Measurements from ENCODE around the gene NFASC. TPM values are rescaled to one million over a fixed set of nuclear protein-coding genes. Genes with fewer than 3 reads are reported as not detected.

NFASC gene
- total RNA-seq, 1 donor: 36.9 TPM

DNA sequence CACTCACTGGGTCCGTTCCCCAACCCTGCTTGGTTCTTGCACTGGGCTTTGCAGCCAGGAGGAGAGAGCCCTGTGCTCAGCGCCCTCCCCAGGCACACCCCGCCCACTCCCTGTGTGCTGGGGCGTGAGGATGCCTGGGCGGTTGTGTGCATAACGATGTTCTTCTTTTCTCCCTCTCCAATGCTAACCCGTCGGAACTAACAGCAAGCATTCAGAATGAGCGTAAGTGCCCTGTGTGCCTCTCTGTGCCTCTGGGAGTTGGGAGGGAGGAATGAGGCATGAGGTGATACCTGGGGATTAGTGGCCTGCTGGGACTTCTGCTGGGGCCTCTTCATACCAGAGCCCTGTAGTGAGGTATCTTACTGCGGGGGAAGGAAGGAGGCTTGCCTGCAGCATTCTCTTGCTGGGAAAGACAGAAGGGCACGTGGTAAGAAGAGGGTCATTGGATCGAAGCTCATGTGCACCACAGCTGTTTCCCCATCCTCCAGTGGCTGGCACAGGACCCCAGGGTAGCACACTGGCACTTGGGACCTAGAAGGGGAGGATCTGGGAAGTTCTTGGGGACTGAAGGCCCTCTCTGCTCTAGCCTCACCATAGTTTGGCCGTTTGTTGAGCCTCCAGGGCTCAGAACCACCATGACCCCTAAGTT, 79.8 kb downstream of the NFASC start:
- Histone ChIP-seq H3K27ac (ENCODE audit: low read depth, low read length) (no peak overlapping the region), H3K27me3 (ENCODE audit: insufficient read depth, low read length) (no peaks in the 10 kb centered on the region), H3K4me1 (ENCODE audit: insufficient read depth, low read length) (no peaks in the 10 kb centered on the region), H4K20me1 (ENCODE audit: insufficient read depth, low read length) (peaks cover 17% of the 10 kb centered on the region), H3K9me3 (ENCODE audit: low read depth, low read length) (no peaks in the 10 kb centered on the region), H3K79me2 (ENCODE audit: insufficient read depth, low read length) (no peaks in the 10 kb centered on the region), H3K4me3 (ENCODE audit: insufficient read depth, low read length) (no peak overlapping the region), H3K4me2 (ENCODE audit: insufficient read depth, low read length) (no peak overlapping the region), H2AFZ (ENCODE audit: low read length) (no peak overlapping the region), H3K36me3 (ENCODE audit: insufficient read depth, low read length) (peaks cover 3% of the 10 kb centered on the region)
- no peak for DNase-seq (ENCODE audit: insufficient read length, low spot score, missing footprints)
- TF ChIP-seq, protein P1, sequence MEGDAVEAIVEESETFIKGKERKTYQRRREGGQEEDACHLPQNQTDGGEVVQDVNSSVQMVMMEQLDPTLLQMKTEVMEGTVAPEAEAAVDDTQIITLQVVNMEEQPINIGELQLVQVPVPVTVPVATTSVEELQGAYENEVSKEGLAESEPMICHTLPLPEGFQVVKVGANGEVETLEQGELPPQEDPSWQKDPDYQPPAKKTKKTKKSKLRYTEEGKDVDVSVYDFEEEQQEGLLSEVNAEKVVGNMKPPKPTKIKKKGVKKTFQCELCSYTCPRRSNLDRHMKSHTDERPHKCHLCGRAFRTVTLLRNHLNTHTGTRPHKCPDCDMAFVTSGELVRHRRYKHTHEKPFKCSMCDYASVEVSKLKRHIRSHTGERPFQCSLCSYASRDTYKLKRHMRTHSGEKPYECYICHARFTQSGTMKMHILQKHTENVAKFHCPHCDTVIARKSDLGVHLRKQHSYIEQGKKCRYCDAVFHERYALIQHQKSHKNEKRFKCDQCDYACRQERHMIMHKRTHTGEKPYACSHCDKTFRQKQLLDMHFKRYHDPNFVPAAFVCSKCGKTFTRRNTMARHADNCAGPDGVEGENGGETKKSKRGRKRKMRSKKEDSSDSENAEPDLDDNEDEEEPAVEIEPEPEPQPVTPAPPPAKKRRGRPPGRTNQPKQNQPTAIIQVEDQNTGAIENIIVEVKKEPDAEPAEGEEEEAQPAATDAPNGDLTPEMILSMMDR (IDR thresholded peaks at IDR 0.05; ENCODE audit: extremely low read depth, low read depth, low read length): no peak

DNA sequence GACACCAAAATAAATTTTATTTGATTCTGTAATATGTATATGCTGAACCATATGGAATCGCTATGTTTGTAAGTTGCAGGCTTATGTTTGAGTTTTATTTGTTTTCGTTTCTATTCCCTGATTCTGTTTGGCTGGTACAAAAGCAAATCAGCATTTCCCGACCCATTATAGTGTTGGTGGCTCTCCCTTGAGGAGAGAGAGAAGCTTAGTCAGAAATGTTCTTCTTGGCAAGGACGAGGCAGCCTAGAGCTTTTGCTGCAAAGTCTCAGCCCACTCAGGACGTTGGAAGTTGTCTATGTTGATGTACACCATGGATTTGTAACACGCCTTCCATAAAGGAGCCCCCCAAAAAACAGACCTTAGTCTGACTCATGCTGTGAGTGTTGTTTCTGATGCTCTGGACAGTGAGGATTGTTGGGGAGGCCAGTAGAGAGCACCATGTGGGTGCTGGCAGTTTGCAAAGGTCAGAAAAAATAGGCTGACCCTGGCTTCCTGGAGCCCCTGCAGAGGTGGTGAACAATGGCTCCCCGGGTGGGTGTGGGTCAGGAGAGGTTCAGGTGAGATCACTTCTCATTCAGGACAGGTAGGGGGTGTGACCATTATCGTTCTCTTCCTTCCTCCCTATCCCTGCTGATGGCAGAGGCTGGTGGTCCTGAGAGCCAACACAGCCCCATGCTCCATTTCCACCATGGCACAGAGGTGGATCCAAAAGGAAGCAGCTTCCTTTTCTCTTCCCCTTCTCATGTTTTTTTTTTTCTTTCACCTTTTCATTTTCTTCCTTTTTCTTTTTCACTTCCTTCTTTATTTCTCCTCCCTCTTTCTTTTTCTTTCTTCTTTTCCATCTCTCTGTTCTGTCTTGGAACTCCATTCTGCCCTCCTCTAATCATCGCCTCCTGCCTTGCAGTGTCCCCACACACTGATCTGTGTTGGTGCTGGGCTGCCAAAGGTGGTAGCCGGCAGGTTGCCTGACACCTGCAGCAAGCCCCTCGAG, 88.0 kb downstream of the NFASC start:
- Histone ChIP-seq H3K4me3 (ENCODE audit: insufficient read depth, low read length) (no peak overlapping the region), H3K9me3 (ENCODE audit: low read depth, low read length) (no peaks in the 10 kb centered on the region), H4K20me1 (ENCODE audit: insufficient read depth, low read length) (peaks cover 2% of the 10 kb centered on the region), H3K4me2 (ENCODE audit: insufficient read depth, low read length) (no peak overlapping the region), H3K27ac (ENCODE audit: low read depth, low read length) (no peak overlapping the region), H3K4me1 (ENCODE audit: insufficient read depth, low read length) (no peaks in the 10 kb centered on the region), H3K79me2 (ENCODE audit: insufficient read depth, low read length) (no peaks in the 10 kb centered on the region), H3K36me3 (ENCODE audit: insufficient read depth, low read length) (peaks cover 11% of the 10 kb centered on the region), H3K27me3 (ENCODE audit: insufficient read depth, low read length) (no peaks in the 10 kb centered on the region), H2AFZ (ENCODE audit: low read length) (no peak overlapping the region)
- TF ChIP-seq, protein P1 (IDR thresholded peaks at IDR 0.05; ENCODE audit: extremely low read depth, low read depth, low read length): no peak
- DNase-seq (ENCODE audit: insufficient read length, low spot score, missing footprints): no peak

DNA sequence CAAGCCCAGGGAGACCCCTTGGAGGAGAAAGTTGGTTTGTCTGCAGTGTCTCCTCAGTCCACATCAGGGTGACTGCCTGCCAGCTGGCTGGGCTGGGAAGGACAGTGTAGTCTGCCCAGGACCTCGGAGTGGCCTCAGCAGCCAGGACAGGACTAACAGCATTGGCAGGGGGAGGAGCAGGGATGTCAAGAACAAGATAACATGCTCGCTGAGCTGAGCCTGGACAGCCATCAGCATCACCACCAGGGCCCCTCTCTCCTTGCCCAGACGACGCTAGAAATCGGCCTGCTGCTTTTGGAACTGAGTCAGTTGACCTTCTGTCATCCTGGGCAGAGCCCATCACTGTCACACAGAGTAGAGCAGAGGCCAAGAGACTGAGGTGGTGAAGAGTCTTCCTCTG, 88.7 kb downstream of the NFASC start:
- Histone ChIP-seq H4K20me1 (ENCODE audit: insufficient read depth, low read length) (peaks cover 2% of the 10 kb centered on the region), H3K9me3 (ENCODE audit: low read depth, low read length) (no peaks in the 10 kb centered on the region), H3K36me3 (ENCODE audit: insufficient read depth, low read length) (peaks cover 11% of the 10 kb centered on the region), H3K4me1 (ENCODE audit: insufficient read depth, low read length) (no peaks in the 10 kb centered on the region), H3K27ac (ENCODE audit: low read depth, low read length) (no peak overlapping the region), H3K27me3 (ENCODE audit: insufficient read depth, low read length) (no peaks in the 10 kb centered on the region), H2AFZ (ENCODE audit: low read length) (no peak overlapping the region), H3K4me3 (ENCODE audit: insufficient read depth, low read length) (no peak overlapping the region), H3K4me2 (ENCODE audit: insufficient read depth, low read length) (no peak overlapping the region), H3K79me2 (ENCODE audit: insufficient read depth, low read length) (no peaks in the 10 kb centered on the region)
- TF ChIP-seq, protein P1 (IDR thresholded peaks at IDR 0.05; ENCODE audit: extremely low read depth, low read depth, low read length): no peak
- DNase-seq (ENCODE audit: insufficient read length, low spot score, missing footprints): no peak

DNA sequence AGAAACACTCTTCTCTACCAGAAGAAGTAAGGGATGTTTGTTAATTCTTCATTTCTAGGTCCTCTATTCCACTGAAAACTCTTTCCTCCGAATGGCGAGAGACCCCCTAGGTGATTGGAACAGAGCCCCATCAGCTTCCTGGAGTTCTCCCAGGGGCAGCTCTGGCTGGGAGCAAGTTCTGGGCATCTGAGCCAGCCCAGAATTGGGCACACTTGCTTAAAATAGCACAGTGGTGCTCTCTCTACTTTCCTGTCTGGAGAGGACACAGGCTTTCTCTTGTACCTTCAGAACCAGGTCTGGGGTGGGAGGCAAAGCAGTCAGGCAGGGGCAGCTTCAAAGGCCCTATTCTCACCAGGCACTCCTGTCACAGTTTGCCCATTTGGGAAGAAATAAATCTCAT, 89.2 kb downstream of the NFASC start:
- no peak overlapping the region for H3K27ac ChIP-seq (ENCODE audit: low read depth, low read length)
- no peak overlapping the region for H2AFZ ChIP-seq (ENCODE audit: low read length)
- no peak for DNase-seq (ENCODE audit: insufficient read length, low spot score, missing footprints)
- no peaks in the 10 kb centered on the region for H3K79me2 ChIP-seq (ENCODE audit: insufficient read depth, low read length)
- H3K4me2 ChIP-seq (ENCODE audit: insufficient read depth, low read length): no peak overlapping the region
- peaks cover 11% of the 10 kb centered on the region for H3K36me3 ChIP-seq (ENCODE audit: insufficient read depth, low read length)
- TF ChIP-seq, protein P1 (IDR thresholded peaks at IDR 0.05; ENCODE audit: extremely low read depth, low read depth, low read length): no peak
- H3K4me3 ChIP-seq (ENCODE audit: insufficient read depth, low read length): no peak overlapping the region
- no peaks in the 10 kb centered on the region for H3K9me3 ChIP-seq (ENCODE audit: low read depth, low read length)
- H3K27me3 ChIP-seq (ENCODE audit: insufficient read depth, low read length): no peaks in the 10 kb centered on the region
- H4K20me1 ChIP-seq (ENCODE audit: insufficient read depth, low read length): peaks cover 2% of the 10 kb centered on the region
- H3K4me1 ChIP-seq (ENCODE audit: insufficient read depth, low read length): no peaks in the 10 kb centered on the region

All from osteoblast (primary cell).